ENCODE results near the gene KLRC4. TPM values are rescaled to one million over a fixed set of nuclear protein-coding genes. Genes with fewer than 3 reads are reported as not detected.

Gene KLRC4
- total and polyA plus RNA-seq, 2 of the 4 experiments (the other 2 are of a cell fraction): not detected

GRCh38 chr12:10362325-10362724 lies 47.2 kb downstream of the KLRC4 start:
- H4K8ac ChIP-seq (ENCODE audit: low read depth in 2 of 2, low read length in 2 of 2): no peak overlapping the region
- no TSS peak for BruUV-seq (replicated peaks)
- ATAC-seq (ENCODE audit: low read depth): no peak
- TF ChIP-seq RAD21 (IDR thresholded peaks at IDR 0.05; ENCODE audit: low read length) (no peak), MAZ (IDR thresholded peaks at IDR 0.05; ENCODE audit: borderline replicate concordance, low read depth, low read length) (no peak), RCOR1 (IDR thresholded peaks at IDR 0.05; ENCODE audit: insufficient replicate concordance, low read length) (no peak), SMC3 (IDR thresholded peaks at IDR 0.05; ENCODE audit: low read depth, low read length) (no peak), BHLHE40 (IDR thresholded peaks at IDR 0.05; ENCODE audit: low read depth, low read length) (no peak), CHD1 (IDR thresholded peaks at IDR 0.05; ENCODE audit: low read depth, low read length) (no peak), FOS (IDR thresholded peaks at IDR 0.05; ENCODE audit: low read depth, low read length) (no peak), MAFK (IDR thresholded peaks at IDR 0.05; ENCODE audit: low read depth, low read length) (no peak), NFE2L2 (IDR thresholded peaks at IDR 0.05; ENCODE audit: low read depth, low read length) (no peak), USF2 (IDR thresholded peaks at IDR 0.05; ENCODE audit: low read depth, low read length) (no peak), CTCF (conservative IDR thresholded peaks at IDR 0.05; ENCODE audit: low read depth, low read length) (no peak), RFX5 (IDR thresholded peaks at IDR 0.05; ENCODE audit: low read depth, low read length) (no peak), POLR2A (IDR thresholded peaks at IDR 0.05; ENCODE audit: low read depth, low read length) (no peak)
- peaks cover 24% of the 10 kb centered on the region for H3K4me1 ChIP-seq (ENCODE audit: control insufficient read depth, insufficient read depth, low read length)
- H3K9ac ChIP-seq (ENCODE audit: low read depth, low read length): no peak overlapping the region
- no peak overlapping the region for H2AK5ac ChIP-seq (ENCODE audit: low read depth, low read length)
- POLR2A ChIA-PET (ENCODE audit: unreplicated experiment): no interaction called here
- H2BK5ac ChIP-seq (ENCODE audit: low read depth, low read length, poor library complexity, severe bottlenecking): no peak overlapping the region
- no peak overlapping the region for H3K56ac ChIP-seq (ENCODE audit: extremely low read depth, insufficient read depth, low read length)
- H3K27ac ChIP-seq (ENCODE audit: insufficient read depth, low read length): no peak overlapping the region
- H3K14ac ChIP-seq (replicated peaks; ENCODE audit: low read depth, low read length): no peak overlapping the region
- H3K23ac ChIP-seq (ENCODE audit: low read depth, low read length): no peak overlapping the region
- H2BK120ac ChIP-seq (ENCODE audit: low read depth, low read length): no peak overlapping the region
- H3K9me1 ChIP-seq (ENCODE audit: insufficient read depth, low read length): no peaks in the 10 kb centered on the region
- CTCF ChIA-PET: no interaction called here
- no peak overlapping the region for H3K4me2 ChIP-seq (ENCODE audit: low read depth, low read length)
- no CpG with 5 or more reads among the region's 3 CpGs for WGBS, 2 experiments (ENCODE audit: extremely low coverage in 2 of 2, insufficient read length in 1 of 2)
- H2AK9ac ChIP-seq (replicated peaks; ENCODE audit: low read depth, low read length, poor library complexity): no peak overlapping the region
- H4K20me1 ChIP-seq (ENCODE audit: insufficient read depth, low read length): no peaks in the 10 kb centered on the region
- no peak overlapping the region for H2AFZ ChIP-seq (replicated peaks; ENCODE audit: low read length, poor library complexity)
- intact Hi-C loops (cut with micrococcal nuclease) (no loop called here), in situ Hi-C loops (cut with MboI; ENCODE audit: low sequenced_read_pairs) (no loop called here), dilution Hi-C loops (cut with HindIII; ENCODE audit: low sequenced_read_pairs, unreplicated experiment) (no loop called here)
- no peak overlapping the region for H4K5ac ChIP-seq (ENCODE audit: low read depth, low read length)
- no peak overlapping the region for H4K91ac ChIP-seq (ENCODE audit: insufficient read depth, low read depth, low read length)
- H3K36me3 ChIP-seq (ENCODE audit: control insufficient read depth, insufficient read depth, low read length): no peaks in the 10 kb centered on the region
- no peaks in the 10 kb centered on the region for H3K79me1 ChIP-seq (ENCODE audit: low read depth in 1 of 2, low read length in 2 of 2)
- no peak overlapping the region for H2BK20ac ChIP-seq (ENCODE audit: low read depth, low read length)
- no peak overlapping the region for H3K4me3 ChIP-seq (ENCODE audit: insufficient read depth, low read depth, low read length)
- no peak overlapping the region for H2BK15ac ChIP-seq (ENCODE audit: low read depth, low read length)
- no peaks in the 10 kb centered on the region for H3K9me3 ChIP-seq (ENCODE audit: control insufficient read depth, insufficient read depth, low read length)
- DNase-seq: no peak
- no peak overlapping the region for H3K4ac ChIP-seq (ENCODE audit: low read depth, low read length)
- H3K18ac ChIP-seq (ENCODE audit: low read depth, low read length): no peak overlapping the region
- H3K27me3 ChIP-seq (ENCODE audit: control insufficient read depth, insufficient read depth, low read length): no peaks in the 10 kb centered on the region

Measured in IMR-90 (cell line).